Astrocyte (in vitro differentiated cells and primary cell): ENCODE data around the gene TRMT6.

Source experiments
- CTCF ChIP-seq: IDR thresholded peaks from 2 replicates; pipeline ENCODE4 v1.5.1; 2011; ENCODE audit warnings: low read depth, mild to moderate bottlenecking, inconsistent platforms, low read length, moderate library complexity; ENCODE audit not compliant: insufficient read depth
- EZH2 ChIP-seq: IDR thresholded peaks from 2 replicates; pipeline ENCODE4 v1.6.1; 2012; ENCODE audit warnings: mild to moderate bottlenecking, low read length, inconsistent platforms; ENCODE audit not compliant: insufficient read depth

GRCh38 chr20:5928836-5929715 lies 21.3 kb downstream of the TRMT6 start:
- no peak for TF ChIP-seq CTCF
- no peak for TF ChIP-seq EZH2
